HL-60 (cell line): ENCODE measurements around the gene IMP3.

ENCODE experiments used
- CTCF ChIP-seq: IDR thresholded peaks from one replicate; pipeline ENCODE4 v1.5.1; 2011; ENCODE audit warnings: low read length, control low read depth, inconsistent platforms; ENCODE audit not compliant: insufficient read depth
- GABPA ChIP-seq: IDR thresholded peaks from 2 replicates; pipeline ENCODE4 v1.6.1; 2012; ENCODE audit warnings: low read depth
- POLR2AphosphoS5 ChIP-seq: IDR thresholded peaks from 2 replicates; pipeline ENCODE4 v1.6.1; 2012; ENCODE audit warnings: low read depth
- REST ChIP-seq: IDR thresholded peaks from 2 replicates; pipeline ENCODE4 v1.6.1; 2012; ENCODE audit warnings: low read depth; ENCODE audit not compliant: insufficient replicate concordance
- SPI1 ChIP-seq: IDR thresholded peaks from 2 replicates; pipeline ENCODE4 v1.6.1; 2012; ENCODE audit warnings: low read depth, mild to moderate bottlenecking, borderline replicate concordance

GRCh38 chr15:75669879-75670212, 29.8 kb upstream of the IMP3 start:
- TF ChIP-seq REST, result no peak
- no peak for TF ChIP-seq CTCF
- no peak for TF ChIP-seq GABPA
- no peak for TF ChIP-seq POLR2AphosphoS5
- TF ChIP-seq SPI1, result no peak
